AG20443 (cell line): ENCODE data around the gene HOXB6.

Experiments used
- DNase-seq: peaks from one replicate; pipeline ENCODE4 v3.0.0; 2012; ENCODE audit warnings: low spot score, mixed read lengths

HOXB6 gene

GRCh38 chr17:48552466-48553189 is 52.2 kb downstream of the HOXB6 start:
- no peak for DNase-seq

GRCh38 chr17:48551596-48552465 is 53.0 kb downstream of the HOXB6 start:
- DNase-seq = no peak

- no peak for DNase-seq
These were observed 53.6 kb downstream of the HOXB6 start for GRCh38 chr17:48551214-48551555.

GRCh38 chr17:48550502-48551213 is 54.1 kb downstream of the HOXB6 start:
- DNase-seq = no peak

GRCh38 chr17:48549914-48550501 is 54.8 kb downstream of the HOXB6 start:
- DNase-seq = no peak

GRCh38 chr17:48549281-48549630 is 55.5 kb downstream of the HOXB6 start:
- no peak for DNase-seq

- DNase-seq = no peak
These were observed 56.1 kb downstream of the HOXB6 start for GRCh38 chr17:48548523-48549280.

- DNase-seq = peak; percentile 64
These were observed 56.8 kb downstream of the HOXB6 start for GRCh38 chr17:48547808-48548522.

GRCh38 chr17:48546924-48547807 is 57.6 kb downstream of the HOXB6 start:
- DNase-seq = no peak

GRCh38 chr17:48546137-48546923 is 58.5 kb downstream of the HOXB6 start:
- no peak for DNase-seq
